Measurements from ENCODE around the gene MPP4.

The MPP4 gene

DNA sequence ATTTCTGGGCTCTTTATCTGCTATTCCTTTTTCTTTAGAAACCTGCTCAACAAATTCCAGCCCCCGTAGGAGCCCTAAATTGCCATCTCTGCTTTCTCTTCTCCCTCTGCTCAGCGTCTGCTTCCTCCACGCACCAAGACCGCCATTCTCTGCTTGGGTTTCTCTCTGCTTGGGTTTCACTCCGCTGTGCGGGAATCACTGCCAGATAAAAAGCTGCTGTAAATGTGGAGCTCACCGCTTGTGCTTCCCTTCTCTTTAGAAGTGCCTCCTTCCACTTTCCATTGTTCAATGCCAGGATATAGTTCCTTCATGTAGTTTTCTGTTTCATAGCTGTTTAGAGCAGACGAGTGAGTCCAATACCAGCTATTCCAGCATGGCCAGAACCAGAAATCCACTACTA is 101.0 kb downstream of the MPP4 start:
- TF ChIP-seq, protein P1, sequence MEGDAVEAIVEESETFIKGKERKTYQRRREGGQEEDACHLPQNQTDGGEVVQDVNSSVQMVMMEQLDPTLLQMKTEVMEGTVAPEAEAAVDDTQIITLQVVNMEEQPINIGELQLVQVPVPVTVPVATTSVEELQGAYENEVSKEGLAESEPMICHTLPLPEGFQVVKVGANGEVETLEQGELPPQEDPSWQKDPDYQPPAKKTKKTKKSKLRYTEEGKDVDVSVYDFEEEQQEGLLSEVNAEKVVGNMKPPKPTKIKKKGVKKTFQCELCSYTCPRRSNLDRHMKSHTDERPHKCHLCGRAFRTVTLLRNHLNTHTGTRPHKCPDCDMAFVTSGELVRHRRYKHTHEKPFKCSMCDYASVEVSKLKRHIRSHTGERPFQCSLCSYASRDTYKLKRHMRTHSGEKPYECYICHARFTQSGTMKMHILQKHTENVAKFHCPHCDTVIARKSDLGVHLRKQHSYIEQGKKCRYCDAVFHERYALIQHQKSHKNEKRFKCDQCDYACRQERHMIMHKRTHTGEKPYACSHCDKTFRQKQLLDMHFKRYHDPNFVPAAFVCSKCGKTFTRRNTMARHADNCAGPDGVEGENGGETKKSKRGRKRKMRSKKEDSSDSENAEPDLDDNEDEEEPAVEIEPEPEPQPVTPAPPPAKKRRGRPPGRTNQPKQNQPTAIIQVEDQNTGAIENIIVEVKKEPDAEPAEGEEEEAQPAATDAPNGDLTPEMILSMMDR (IDR thresholded peaks at IDR 0.05; ENCODE audit: low read depth, low read length, missing control alignments) = no peak
- no peak for DNase-seq (ENCODE audit: low read depth)
- H3K4me3 ChIP-seq (ENCODE audit: low read depth, low read length) = no peak overlapping the region

Measured in GM12864 (cell line).